GDM1 (cell line): ENCODE data around the gene DIP2C.

Experiments
- DNase-seq: peaks from one replicate; lab custom pipeline; 2025; lab: John Stamatoyannopoulos, UW

DIP2C gene

DNA sequence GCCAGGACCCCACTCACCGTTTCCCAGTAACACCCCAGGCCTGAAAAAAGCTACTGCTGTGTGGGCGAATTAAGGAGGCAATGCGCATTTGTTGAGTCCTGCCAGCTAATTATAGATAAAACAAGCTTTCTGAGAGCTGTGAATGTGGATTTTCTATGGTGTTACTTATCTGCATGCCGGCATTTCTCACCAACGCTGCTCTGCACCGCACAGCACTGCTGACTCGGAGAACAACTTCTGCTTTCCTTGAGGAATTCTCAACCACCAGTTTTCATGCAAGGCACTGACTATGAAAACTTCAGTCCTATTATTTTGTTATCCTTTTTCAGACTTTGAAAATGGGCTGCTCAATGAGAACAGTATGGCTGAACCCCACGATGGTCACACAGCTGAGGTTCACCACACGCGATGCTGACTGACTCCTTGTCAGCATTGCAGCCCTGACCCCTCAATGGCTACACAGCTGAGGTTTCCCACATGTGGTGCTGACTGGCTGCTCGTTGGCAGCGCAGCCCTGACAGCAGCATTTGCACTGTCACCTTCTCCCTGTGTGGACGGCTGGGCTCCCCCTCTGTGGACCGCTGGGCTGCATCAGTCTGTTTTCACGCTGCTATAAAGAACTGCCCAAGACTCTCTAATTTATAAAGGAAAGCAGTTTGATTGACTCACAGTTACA lies 190.6 kb downstream of the DIP2C start:
- no peak for DNase-seq

DNA sequence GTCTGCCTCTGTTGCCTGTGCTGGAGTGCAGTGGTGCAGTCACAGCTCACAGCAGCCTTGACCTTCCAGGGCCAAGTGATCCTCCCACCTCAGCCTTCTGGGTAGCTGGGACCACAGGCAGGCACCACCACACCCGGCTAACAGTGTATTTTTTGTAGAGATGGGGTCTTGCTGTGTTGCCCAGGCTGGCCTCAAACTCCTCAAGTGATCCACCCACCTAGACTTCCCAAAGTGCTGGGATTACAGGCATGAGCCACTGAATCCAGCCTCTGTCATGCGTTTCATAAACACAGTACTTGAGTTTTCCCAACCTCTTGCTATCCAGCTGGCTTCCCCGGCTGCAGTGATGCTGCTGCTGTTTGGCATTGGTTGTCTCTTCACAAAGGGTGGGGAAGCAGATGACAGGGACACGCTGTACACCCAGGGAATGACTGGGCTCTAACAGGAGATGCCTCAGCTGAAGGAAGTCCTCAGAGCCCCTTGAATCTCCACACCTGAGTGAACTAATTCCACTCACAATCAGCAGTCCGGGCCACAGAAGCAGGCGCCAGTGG lies 191.5 kb downstream of the DIP2C start:
- DNase-seq = no peak

DNA sequence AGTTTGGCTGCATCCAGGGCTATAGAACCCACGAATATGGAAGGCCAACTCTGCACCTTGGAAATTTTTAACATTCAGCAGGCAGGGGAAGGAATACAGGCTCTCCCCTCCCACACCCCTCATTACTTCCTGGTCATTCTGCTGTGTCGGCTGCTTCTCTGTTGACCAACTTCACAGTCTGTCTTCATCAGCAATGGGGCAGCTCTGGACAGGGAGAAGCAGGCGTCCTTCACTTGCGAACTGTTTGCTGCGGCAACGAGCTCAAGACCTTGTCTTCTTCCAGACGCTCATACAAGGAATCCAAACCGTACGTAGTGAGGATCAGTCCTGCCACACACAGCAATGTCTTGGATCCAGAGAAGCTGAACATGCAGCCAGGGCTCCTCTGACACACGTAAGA lies 192.2 kb downstream of the DIP2C start:
- no peak for DNase-seq

DNA sequence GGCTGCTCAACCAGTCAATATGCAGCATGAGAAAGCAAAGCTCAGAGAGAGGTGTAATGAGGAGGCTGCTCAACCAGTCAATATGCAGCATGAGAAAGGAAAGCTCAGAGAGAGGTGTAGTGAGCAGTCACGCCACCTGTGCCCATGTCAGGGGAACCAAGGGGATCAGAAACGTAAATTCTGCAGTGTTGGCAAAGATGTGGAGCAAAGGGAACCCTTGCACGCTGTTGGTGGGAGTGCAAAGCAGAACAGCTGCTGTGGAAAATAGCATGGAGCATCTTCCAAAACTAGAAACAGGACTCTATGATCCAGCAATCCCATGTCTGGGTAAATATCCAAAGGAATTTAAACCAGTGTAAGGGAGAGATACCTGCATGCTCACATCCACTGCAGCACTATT lies 194.9 kb downstream of the DIP2C start:
- no peak for DNase-seq

DNA sequence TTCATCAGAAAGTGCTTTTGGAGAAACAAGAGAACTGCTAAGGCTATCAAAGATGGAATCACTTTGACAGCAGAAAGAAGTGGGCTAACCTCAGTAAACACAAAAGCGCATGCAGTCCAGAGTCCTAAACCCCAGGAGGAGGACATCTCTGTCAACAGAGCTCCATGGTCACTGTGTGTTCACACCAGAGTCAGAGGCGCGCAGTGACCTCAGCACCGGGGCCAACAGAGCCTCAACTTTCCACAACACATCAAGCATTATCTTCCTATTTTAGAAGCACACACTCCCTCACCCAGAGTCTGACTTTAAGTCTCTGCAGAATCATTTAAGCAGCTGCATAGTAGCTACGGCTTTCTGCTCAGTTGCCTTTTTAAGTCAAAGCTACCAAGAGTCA lies 195.3 kb downstream of the DIP2C start:
- no peak for DNase-seq

DNA sequence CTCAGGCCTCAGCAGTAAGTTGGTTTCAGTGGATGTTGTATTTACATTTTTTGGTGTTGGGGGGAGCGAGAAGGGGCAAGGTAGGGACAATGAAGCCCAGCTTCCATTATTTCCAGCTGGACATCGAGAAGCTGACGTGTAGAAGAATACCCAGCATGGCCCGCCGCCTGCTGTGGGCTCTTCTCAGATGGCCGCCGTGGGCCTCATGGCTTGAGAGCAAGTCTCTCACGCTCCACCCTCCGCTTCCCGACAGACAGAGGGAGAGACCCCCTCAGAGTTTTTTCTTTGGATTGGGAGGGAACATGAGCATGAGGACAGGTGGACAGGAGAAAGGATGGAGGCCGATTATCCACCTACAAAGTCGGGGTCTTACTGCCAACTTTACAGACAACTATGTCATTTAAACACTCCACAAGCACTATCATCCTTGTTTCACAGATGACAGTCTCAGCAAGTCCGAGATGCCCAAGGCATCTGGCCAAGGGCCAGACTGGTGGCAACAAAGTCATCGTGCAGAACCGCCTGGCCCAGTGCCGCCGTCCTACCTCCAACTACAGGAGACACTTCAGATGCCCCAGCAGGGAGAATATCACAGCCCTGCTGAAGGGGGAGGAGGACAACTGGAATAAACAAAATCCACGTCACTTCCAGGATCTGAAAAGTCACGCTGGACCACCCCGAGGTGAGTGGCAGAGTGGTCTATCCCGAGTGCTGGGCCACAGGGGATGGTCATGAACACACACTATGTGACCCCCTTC lies 195.9 kb downstream of the DIP2C start:
- no peak for DNase-seq

DNA sequence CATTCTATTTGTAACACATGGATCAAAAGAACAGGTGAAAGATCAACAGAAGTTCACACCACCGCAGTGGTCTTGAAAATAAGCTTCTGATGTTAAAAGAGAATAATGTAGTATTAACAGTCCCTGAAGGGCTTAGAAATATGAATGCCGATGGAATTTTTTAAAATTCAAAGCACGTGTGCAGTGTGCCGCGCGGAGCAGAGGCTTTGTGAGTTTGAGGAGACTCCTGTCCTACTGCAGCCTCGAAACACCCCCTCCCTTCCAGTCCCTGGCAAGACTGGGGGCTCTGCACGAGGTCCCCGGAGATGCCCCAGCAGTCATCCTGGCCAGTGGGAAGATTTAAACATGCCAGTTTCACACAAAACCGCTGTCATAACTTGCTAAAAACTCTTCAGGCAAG lies 196.6 kb downstream of the DIP2C start:
- no peak for DNase-seq

DNA sequence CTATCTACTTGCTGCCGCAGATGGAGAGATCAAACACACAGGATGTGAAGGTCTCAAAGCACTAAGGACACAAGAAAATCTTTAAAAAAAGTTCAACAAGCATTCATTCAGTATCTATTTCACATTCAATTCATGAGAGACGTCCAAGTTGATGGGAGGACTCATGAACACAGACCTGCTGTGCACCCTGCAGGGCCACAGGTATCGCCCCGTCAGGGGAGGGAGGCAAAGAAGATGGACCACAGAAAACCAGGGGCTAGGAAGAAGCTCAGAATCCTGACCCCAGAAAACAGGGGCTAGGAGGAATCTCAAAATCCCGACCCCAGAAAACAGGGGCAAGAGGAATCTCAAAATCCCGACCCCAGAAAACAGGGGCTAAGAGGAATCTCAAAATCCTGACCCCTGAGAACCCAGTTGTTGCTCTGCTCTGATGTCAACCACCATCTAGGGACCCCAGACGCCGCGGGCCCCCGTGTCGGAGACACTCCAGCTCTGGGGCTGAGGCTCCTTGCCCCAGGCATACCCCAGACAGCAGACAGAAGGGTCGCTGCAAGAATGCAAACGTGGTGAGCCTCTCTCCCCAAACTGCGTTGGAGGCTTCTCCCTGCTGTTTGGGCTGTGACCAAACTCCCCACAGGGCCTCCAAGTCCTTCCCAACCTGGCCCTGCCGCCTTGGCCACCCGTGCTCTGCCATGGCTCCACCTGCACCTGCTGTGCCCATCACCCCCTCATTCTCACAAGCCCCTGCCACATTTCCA lies 197.6 kb downstream of the DIP2C start:
- no peak for DNase-seq

DNA sequence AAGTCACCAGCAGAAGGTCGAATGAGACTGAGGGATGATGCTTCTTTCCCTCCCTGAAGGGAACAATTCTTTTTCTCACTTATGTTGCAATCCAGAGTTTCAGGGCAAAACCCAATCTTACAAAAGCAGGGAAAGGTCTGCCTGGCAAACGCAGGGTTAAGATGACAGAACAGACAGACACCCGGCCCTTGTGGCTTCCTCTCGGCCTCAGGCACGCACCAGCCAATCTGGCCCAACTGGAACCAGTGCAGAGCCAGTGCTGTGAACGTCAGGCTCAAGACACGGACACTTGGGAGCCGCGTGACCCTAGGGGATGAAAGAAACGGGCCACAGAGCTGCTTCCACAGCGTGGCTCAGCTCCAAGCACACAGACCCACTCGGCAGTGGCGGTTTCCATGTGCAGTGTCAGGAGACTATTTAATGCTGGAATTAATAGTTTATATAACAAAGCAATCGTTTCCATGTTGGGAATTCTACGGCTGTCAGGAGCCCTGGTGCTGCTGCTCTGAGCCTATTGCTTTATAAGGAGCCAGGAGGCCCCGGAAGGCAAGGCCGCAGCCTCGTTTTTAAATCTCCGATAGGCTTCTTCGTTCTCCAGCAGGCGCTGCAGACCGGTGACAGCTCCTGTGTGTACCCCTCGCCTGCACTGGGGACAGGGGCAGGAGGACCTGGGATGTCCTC lies 198.4 kb downstream of the DIP2C start:
- no peak for DNase-seq

DNA sequence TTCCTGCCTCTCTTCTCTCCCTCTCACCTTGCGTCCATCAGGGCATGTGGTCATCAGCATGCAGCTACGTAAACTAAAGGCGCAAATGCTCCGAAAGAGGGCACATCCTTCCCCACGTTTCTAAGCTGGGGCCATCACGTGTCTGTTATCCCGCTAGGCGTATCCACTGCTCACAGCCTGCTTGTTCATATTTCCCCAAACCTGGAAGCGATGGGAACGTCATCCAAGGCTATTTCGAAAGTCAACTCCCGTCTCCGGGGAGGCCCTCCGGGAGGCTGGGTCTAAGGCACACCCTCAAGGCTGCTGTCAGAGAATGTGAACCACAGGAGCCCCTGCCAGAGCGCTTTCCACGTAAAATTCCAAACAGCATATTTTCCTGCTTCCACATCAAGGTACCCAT lies 199.2 kb downstream of the DIP2C start:
- no peak for DNase-seq

DNA sequence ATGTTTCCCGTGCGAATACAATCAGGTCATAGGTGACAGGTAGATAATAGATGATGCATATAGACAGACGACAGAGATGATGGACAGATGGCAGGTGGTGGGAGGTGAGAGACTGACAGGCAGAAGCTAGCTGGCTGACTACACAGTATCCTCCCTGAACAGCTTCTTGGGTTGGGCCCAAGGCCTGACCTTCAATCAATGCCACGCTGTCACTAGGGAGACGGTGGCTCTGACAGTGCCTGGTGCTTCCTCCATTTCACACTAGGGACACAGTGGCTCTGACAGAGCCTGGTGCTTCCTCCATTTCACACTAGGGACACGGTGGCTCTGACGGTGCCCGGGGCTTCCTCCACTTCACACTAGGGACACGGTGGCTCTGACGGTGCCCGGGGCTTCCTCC lies 200.1 kb downstream of the DIP2C start:
- no peak for DNase-seq

DNA sequence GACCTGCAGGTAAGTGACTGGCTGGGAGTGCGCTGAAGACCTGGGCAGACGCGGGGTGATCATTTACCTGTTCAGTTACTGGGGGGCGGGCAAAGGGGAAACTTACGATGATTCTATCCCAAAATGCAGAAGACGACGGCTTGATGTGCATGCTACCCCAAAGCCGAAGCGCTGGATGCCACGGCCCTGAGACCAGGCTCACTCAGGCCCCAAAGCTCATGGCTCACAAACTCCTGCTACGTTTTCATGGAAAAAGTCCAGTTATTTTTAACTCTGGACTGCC lies 200.6 kb downstream of the DIP2C start:
- no peak for DNase-seq

DNA sequence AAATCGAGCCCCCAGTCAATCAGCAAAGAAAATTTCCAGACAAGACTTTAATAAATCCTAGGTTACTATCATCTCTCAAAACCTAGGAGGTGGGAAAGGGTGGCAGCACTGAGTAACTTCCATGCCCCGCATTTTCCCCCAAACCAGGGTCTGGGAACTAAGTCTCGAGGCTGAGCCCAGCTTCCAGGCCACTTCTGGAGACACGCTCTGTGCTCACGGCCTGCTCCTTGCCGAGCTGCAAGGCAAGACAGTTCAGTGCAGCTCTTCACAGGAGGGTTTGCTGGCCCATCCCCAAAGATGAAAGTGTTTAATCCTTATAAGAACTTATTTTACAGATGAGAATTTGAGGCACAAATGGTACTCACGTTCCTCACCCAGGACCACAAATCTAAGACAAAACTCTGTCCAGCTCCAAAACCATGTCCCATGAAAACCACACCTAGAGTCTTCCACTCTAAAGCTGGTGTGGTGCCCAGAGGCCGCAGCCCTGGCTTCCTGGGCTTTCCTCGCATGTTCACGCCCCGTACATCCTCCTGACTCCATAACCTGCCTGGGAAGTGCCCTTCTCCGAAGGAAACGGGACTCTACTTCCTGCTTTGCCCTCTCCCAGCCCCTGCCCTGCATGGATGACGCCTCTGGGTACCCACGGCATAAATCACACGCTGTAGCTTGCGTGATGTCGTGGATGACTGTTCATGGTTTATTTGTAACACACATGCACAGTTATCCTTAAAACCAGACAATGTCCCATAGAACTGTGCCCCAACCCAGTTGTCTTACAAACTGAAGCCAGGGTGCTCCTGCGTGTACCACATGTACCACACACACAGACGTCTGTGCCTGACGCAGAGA lies 201.2 kb downstream of the DIP2C start:
- no peak for DNase-seq

DNA sequence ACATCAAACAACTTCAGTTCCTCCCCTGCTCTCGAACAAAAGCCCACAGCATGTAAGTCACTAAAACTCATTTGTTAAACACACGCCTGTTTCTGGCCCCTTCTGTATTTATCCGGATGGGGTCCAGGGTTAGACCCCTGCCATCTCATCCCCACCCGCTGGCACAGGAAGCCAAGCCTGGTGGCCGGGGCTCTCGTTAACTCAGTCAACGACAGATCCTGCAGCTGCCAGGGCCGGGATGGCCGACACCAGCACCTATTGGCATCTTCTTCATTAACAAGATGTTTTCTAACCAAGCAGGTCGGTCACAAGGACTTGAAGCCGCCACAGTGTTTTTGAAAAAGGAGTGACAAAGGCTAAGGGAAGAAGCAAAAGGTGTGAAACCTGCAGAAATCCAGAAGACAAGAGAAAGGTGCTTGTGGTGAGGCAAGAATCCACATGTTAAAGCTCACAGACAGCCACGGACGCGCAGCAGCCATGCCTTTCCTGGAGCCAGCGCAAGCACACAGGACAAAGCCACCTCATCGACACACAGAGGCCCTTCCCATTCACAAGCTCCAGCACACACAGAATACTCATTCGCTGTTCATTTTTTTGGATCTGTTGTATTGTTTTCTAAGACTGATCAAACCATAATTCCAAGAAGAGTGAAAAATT lies 202.7 kb downstream of the DIP2C start:
- no peak for DNase-seq

DNA sequence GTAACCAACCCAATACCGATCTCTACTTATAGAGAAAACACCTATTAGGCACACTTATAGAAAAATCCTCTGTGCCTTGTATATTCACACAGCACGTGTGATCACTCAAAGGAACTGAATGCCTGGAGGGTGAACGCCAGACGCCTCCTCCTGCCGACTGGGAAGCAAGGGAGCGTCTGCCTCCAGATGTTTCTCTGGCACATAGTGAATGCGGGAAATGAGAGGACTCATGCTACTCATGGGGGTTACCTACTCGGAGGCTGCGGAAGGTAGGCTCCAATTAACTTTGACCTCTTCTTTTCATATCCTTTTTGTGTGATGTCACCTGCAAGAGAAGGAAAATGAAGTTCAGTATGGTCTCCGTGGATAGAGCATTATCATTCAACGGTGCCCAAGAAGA lies 203.3 kb downstream of the DIP2C start:
- DNase-seq = no peak

DNA sequence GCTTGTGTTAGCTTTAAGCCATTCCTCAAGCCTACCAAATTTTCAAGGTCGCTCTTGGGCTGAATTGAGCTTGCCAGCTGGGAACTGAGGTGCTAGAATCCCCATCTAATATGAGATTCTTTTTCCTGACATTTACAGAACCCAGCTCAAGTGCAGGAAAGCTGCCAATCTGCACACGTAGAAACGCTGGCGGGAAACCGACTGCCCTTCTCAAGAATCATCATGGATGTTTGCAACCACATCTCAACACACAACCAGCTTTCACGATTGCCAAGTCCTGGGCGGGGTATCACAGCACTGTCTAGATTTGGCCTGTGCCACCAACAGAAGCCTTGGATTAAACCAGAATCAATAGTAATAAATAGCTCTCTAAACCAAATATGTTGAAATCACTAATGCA lies 203.7 kb downstream of the DIP2C start:
- no peak for DNase-seq

DNA sequence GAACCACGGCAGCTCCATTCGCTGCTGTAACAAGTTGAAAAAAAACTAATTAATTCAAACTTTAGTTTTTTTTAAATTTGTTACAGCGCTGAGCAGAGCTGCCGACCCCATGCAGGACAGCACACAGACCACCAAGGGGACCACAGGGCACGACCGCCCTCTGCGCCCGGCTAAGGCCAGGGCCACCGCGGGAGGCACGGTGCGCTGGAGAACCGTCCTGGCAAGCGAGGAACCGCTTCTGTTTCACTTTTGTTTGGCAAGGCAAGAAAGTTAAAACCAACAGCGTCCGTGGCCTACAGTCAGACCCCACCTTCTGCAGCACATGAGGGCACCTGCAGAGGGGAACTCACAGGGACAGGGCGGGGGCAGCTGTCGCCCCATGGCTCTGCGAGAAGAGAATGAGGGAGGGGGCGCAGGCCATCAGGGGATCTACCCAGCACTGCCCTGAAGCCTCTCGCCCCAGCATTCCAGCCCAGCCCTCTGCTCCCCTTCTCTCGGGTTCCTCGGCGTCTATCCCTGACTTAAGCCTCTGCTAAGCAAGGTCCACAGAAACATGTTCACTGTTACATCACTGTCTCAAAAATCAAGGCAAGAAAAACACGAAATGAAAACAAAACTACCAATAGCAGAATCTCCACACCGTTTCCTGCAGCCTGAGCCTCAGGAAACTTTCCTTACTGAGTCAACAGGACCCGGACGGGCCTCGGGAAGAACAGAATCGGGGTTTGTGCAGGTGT lies 204.4 kb downstream of the DIP2C start:
- no peak for DNase-seq

DNA sequence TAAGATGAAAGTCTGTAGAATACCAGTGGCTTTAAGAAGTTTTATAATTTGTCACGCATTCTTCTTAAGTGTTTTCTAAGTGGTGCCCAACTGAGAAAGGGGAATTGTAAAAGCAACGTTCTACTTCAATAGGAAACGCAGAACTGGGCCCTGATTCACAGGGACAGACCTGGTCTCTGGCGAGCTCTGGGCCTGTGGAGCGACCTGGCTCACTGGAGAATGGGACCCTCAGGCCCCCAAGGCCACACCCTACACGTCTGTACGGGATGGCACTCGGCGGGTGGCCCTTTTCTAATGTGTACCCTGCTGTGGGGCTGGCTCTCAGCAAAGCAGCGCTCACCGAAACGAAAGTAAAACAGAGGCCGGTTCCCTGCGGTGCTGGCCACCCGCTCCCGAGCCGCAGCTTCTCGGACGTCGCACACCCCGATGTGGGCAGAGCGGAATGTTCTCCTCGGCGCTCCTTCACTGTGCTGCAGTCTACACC lies 205.0 kb downstream of the DIP2C start:
- DNase-seq = no peak

DNA sequence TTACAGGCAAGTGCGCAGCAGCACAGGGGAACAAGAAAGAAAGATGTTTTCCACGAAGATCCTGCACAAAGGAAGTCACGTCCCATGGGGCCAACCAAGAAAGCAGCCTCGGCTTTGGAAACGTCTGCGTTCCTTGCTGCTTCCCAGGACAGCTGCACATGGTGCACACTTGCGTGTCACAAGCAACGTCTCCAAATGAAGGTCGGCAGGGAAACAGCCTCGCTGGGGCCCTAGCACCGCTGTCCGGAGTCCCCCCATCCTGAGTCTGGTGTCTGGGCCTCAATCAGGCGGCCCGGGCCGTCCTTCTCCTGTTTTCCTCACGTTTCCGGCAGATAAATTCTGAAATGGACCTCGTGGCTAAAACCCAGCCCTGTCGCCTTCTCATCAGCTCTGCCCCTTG lies 206.2 kb downstream of the DIP2C start:
- no peak for DNase-seq

DNA sequence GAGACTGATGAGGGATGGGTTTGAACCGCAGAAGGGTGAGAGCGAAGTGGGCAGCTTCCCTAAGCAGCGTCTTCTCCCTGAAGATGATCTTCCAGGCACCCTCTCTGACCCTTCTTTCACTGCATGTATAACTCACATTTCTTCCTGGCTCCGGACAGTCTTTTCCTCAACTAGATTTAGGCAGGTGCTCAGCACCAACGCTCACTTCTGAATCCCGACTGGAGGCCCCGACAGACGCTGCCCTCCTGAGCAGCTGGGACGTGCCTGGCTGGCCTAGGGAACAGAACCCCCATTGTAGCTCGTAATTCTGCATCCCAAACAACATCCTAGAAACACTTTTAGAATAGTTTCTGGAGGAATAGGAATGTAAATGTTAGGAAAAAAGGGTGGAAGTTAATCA lies 206.6 kb downstream of the DIP2C start:
- DNase-seq = no peak
